SK-N-MC (cell line): Measurements from ENCODE around the gene CSF2.

Experiments used
- EZH2 ChIP-seq: fragments of 200-600 bp; sonication (generic); IDR thresholded peaks from one replicate; pipeline ENCODE4 v1.6.1; 2017; ENCODE audit warnings: antibody characterized with exemption
- FOXP2 ChIP-seq: optimal IDR thresholded peaks from 2 replicates; pipeline ENCODE3; 2011; ENCODE audit warnings: mild to moderate bottlenecking, moderate library complexity; ENCODE audit not compliant: insufficient read depth; ENCODE audit errors: extremely low read length, control extremely low read depth
- POLR2AphosphoS5 ChIP-seq: IDR thresholded peaks from 2 replicates; pipeline ENCODE4 v1.6.1; 2012; ENCODE audit warnings: mild to moderate bottlenecking, low read depth, low read length, borderline replicate concordance

DNA sequence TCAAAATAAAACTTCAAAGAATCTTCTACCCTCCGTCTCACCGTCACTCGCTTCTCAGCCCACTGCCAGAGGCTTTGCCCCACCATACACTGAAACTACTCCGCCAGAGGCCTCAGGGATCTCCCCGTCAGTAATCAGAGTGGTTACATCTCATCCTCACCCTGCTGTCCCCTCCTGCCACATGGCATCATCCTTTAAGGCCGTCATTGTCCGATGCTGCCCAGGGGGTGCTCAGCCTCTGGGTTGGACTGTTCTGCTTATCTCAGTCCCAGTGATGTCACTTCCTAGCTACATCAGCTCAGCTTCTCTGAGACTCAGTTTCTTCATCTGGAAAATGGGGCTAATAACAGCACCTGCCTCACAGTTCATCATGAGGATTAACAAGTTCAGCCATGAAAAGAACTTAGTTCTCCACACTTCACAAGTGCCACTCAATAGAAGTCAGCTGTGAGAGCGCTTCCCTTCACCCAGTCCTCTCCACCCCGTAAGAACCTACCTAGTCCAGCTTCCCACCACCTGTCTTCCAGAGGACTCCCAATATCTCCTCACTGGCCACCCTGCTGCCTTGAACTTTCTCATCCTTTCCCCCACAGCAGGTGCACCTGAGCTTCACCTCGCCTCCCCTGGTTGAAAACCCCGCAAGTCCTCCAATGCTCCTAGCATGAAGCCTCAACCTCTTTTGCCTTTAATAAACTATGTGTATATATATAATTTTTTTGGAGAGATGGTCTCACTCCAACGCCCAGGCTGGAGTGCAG, 15.9 kb upstream of the CSF2 start:
- TF ChIP-seq EZH2 (no peak), POLR2AphosphoS5 (no peak), FOXP2 (no peak)
